Activated T-cell treated with anti-CD3 and anti-CD28 coated beads for 24 hours (primary cell): ENCODE results near the gene DCDC2B.
"Not testable (repeated sequence)": the region's sequence is repeated elsewhere in the genome, so short reads cannot be mapped to it uniquely, and the experiment has no call there.

Source experiments
- DNase-seq: peaks from one replicate; pipeline ENCODE4 v3.0.0-alpha.2; 2020; ENCODE audit warnings: low read depth

Gene DCDC2B

GRCh38 chr1:32256473-32257226 lies 47.8 kb downstream of the DCDC2B start:
- DNase-seq: no peak

- DNase-seq: no peak
These were observed 48.3 kb downstream of the DCDC2B start for GRCh38 chr1:32257227-32257508.

- DNase-seq: not testable (repeated sequence)
These were observed 54.3 kb downstream of the DCDC2B start for GRCh38 chr1:32263236-32263593.

- no peak for DNase-seq
These were observed 54.9 kb downstream of the DCDC2B start for GRCh38 chr1:32263744-32264143.
